HFF-Myc (cell line): Measurements from ENCODE around the gene PPM1N.

Experiments used
- DNase-seq: peaks from one replicate; pipeline ENCODE4 v3.0.0-alpha.2; 2011; ENCODE audit warnings: low read depth; ENCODE audit errors: extremely low read depth
- H3K4me3 ChIP-seq: replicated peaks from 2 replicates; pipeline ENCODE4 v1.5.1; 2011; ENCODE audit warnings: low read depth, mild to moderate bottlenecking, control low read depth, low read length
- TF ChIP-seq, protein P1 (sequence below): IDR thresholded peaks from 2 replicates; pipeline ENCODE4 v1.5.1; 2012; ENCODE audit warnings: mild to moderate bottlenecking, low read depth, low read length, control low read depth; ENCODE audit errors: missing control alignments

Gene PPM1N

DNA sequence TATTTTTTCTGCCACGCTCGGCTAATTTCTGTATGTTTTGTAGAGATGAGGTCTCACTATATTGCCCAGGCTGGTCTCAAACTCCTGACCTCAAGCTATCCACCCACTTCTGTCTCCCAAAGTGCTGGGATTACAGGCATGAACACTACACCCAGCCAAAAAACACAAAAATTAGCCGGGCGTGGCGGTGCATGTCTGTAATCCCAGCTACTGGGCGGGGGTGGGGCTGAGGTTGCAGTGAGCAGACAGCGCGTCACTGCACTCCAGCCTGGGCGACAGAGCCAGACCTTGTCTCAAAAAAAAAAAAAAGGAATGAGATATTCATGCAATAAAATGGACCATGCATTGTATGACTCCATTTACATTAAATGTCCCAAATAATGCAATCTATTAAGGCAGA, 41.2 kb downstream of the PPM1N start:
- H3K4me3 ChIP-seq = no peak overlapping the region
- TF ChIP-seq, protein P1, sequence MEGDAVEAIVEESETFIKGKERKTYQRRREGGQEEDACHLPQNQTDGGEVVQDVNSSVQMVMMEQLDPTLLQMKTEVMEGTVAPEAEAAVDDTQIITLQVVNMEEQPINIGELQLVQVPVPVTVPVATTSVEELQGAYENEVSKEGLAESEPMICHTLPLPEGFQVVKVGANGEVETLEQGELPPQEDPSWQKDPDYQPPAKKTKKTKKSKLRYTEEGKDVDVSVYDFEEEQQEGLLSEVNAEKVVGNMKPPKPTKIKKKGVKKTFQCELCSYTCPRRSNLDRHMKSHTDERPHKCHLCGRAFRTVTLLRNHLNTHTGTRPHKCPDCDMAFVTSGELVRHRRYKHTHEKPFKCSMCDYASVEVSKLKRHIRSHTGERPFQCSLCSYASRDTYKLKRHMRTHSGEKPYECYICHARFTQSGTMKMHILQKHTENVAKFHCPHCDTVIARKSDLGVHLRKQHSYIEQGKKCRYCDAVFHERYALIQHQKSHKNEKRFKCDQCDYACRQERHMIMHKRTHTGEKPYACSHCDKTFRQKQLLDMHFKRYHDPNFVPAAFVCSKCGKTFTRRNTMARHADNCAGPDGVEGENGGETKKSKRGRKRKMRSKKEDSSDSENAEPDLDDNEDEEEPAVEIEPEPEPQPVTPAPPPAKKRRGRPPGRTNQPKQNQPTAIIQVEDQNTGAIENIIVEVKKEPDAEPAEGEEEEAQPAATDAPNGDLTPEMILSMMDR = no peak
- no peak for DNase-seq

DNA sequence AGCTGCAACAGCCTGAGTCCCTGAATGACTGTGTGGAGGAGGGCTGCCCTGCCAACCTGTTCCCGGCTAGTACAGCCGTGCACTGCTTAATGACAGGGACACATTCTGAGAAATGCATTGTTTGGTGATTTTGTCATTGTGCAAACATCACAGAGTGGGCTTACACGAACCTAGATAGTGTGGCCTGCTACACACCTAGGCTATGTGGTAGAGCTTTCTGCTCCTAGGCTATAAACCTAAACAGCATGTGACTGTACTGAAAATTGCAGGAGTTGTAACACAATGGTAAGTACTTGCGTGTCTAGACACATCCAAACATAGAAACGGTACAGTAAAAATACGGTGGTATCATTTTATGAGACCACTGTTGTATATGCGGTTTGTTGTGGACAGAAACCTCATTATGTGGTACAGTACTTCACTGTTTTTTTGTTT, 44.0 kb downstream of the PPM1N start:
- no peak for DNase-seq
- TF ChIP-seq, protein P1 = no peak
- no peak overlapping the region for H3K4me3 ChIP-seq

DNA sequence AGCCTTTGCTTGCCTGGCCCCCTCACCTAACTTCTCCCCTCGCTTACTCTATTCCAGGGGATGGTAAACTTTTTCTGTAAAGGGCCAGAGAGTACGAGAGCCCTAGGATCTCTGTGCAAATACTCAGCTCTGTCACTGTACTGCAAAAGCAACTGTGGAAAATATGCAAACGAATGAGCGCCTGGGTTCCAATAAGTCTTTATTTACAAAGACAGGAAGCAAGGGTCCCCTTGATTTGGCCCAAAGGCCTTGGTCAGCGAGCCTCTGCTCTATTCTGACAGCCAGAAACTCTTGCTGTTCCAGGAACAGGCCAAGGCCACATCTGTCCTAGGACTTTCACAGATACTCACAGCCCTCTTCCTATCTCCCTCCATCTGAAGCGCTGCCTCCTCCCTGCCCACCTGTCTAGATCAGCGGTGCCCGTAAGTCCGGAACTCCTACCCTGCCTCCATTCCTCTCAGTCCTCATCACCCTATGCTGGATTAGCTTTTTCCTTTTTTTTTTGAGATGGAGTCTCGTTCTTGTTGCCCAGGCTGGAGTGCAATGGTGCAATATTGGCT, 49.0 kb downstream of the PPM1N start:
- DNase-seq = no peak
- H3K4me3 ChIP-seq = no peak overlapping the region
- TF ChIP-seq, protein P1 = no peak

DNA sequence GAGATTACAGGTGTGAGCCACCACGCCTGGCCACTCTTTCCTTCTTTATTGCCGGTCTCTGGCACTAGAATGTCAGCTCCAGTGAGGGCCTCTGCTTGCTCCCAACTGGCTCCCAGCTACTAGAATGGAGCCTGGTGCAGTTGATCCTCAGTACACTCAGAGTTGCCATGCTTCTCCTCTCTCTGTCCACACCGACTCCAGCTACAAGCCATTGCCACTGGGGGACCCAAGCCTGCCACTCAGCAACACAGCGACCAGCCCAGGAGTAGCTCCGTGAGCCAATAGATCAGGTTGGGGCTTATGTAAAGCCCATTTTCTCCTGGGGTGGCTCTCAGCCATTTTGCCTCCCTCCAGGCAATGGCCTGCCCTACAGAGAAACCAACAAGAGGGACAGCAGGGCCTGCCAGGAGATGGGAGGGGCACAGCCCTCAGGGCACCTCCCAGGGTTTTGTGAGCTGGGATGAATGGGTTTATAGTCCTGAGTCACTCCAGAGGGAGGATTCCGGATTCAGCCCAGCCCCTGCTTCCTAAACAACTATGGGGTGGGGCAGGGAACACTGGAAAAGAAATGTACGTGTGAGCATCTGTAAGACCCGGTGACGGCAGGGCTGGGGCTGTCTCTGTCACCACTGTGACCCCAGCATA, 49.8 kb downstream of the PPM1N start:
- TF ChIP-seq, protein P1 = no peak
- no peak for DNase-seq
- no peak overlapping the region for H3K4me3 ChIP-seq
